Retinal pigment epithelial cell (primary cell): ENCODE measurements around the gene CPNE1.

ENCODE experiments used
- DNase-seq: peaks from one replicate; pipeline ENCODE4 v3.0.0-alpha.2; 2010; ENCODE audit warnings: low read depth
- H3K4me3 ChIP-seq: 2 replicates; pipeline ENCODE4 v1.5.1; 2011; ENCODE audit warnings: mild to moderate bottlenecking, low read length, control low read depth, moderate library complexity
- CTCF ChIP-seq: conservative IDR thresholded peaks from 2 replicates; pipeline ENCODE4 v1.5.1; 2011; ENCODE audit warnings: low read depth, low read length, control low read depth, inconsistent platforms

The CPNE1 gene

GRCh38 chr20:35637276-35637675 is 27.4 kb downstream of the CPNE1 start:
- TF ChIP-seq CTCF = no peak
- no peak for DNase-seq
- no peak overlapping the region for H3K4me3 ChIP-seq

- no peak for TF ChIP-seq CTCF
- no peak for DNase-seq
Observed at GRCh38 chr20:35636095-35636494, 28.6 kb downstream of the CPNE1 start.

DNA sequence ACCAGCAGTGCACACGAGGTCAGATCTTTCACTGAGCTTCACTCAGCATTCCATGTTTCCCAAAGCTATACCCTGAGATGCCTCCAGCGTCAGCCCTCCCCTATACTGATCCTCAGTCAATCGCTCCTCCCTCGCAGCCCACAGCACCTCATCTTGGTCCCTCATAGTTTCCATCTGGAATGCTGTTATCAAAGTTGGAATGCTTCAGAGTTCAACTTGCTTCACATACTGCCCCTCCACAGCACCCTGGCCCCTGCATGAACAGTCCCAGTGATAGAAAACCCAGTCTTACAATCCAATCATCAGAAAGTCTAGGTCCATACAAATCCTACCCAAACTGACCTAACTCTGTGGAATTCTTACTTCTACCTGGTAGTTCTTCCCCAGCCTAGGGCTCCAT is 29.0 kb downstream of the CPNE1 start:
- no peak for TF ChIP-seq CTCF
- DNase-seq = no peak

More at GRCh38 chr20:35636095-35636494, 28.6 kb downstream of the CPNE1 start:
- no peak overlapping the region for H3K4me3 ChIP-seq

DNA sequence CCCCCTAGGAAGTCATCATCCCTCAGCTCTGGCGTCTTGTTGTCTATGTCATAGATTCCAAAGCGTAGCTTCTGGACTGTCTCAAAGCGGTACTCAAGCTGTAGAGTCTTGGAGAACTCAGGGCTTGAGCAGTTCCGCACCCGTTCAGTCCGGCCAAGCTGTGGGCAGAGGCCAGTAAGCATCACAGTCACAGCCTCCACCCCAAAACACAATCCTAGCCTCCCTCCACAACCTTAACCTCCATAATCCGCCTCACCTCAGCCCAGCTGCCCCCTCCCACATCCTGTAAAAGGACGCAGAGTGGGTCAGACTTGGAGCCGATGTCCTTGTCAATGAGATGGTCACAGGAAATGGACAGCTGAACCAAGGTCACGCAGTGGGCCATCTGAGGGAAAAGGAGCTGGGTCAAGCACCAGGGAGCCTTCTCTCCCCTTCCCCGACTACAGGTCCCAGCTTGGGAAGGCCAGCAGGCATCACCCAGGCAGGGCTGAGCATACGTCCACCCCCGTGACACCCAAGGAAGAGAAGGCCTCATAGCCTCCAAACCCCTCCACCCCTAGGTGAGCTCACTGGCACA is 32.1 kb downstream of the CPNE1 start:
- DNase-seq = no peak
- no peak overlapping the region for H3K4me3 ChIP-seq
- TF ChIP-seq CTCF = no peak

More for the DNA sequence above, 29.0 kb downstream of the CPNE1 start:
- H3K4me3 ChIP-seq = no peak overlapping the region

DNA sequence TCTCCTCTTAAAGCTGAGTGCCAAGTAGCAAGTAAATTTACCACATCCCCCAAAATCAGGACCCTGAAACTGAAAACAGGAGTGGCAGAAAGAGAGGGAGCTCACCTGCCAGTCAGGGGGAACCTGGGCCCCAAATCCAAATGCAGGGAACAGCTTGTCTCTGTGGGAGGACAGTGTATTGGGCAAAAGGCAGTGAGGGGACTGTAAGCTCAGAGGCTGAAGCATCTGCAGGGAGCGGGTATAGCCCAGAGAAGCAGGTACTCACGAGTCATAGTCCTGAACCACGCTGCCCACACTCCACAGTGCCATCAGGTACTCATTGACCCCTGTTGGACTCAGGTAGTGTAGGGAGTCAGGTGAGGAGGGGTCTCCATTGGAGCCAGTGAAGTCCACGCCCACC is 34.1 kb downstream of the CPNE1 start:
- no peak overlapping the region for H3K4me3 ChIP-seq
- no peak for DNase-seq
- no peak for TF ChIP-seq CTCF

DNA sequence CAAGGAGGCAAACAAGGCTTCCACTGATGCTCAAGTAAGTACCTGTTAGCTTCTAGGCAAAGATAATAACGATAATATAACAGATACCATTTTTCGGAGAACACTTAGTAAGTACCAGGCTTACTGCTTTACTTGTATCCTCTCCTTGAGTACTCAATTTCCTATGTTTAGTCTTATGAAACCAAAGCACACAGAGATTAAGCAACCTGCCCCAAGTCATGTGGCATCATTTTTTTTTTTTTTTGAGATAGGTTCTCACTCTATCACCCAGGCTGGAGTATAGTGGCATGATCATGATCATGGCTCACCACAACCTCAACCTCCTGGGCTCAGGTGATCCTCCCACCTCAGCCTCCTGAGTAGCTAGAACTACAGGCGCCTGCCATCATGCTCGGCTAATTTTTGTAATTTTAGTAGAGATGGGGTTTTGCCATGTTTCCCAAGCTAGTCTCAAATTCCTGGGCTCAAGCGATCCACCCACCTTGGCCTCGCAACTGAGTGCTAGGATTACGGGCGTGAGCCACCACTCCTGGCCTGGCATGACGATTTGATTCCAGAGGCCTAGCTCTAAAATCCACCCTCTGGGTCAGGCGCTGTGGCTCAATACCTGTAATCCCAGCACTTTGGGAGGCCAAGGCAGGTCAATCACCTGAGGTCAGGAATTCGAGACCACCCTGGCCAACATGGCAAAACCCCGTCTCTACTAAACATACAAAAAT is 35.1 kb downstream of the CPNE1 start:
- no peak for TF ChIP-seq CTCF
- no peak for DNase-seq
- no peak overlapping the region for H3K4me3 ChIP-seq

DNA sequence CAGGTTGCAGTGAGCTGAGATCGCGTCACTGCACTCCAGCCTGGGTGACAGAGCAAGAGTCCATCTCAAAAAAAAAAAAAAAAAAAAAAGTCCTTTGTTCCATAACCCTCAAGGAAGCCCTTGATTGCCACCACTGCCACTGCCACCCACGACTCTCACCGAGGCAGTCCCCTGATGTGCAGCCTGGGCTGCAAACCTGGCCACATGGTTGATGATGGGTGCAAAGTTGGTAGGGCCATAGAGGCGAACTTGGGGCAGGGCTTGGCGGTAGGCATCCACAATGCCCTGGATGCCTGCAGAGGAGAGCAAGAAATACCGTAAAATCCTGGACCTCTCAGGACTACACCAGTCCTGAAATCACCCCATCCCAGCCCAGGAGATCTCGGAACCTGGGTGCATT is 37.6 kb downstream of the CPNE1 start:
- H3K4me3 ChIP-seq = no peak overlapping the region
- DNase-seq = no peak
- no peak for TF ChIP-seq CTCF
